ENCODE data around the gene STAB2.
"Not testable (repeated sequence)": the region's sequence is repeated elsewhere in the genome, so short reads cannot be mapped to it uniquely, and the experiment has no call there.

Gene STAB2

DNA sequence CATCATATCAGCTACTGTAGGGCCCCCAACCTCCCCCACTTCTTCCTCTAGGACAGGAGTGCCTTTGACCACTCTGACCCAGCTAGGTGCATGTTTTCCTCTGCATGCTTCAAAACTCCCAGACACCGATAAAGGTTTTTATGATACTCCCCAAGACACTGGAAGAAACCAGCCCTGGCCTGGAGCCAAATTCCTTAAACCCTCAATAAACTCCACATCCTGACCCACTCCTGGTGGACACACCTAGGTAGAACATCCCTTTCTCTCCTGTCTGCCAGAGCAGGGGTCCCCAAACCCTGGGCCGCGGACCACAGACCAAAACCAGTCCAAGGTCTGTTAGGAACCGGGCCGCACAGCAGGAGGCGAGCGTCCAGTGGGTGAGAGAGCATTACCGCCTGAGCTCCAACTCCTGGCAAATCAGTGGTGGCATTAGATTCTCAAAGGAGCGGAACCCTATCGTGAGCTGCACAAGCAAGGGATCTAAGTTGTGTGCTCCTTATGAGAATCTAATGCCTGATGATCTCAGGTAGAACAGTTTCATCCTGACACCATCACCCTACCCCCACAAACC lies 204.4 kb downstream of the STAB2 start:
- DNase-seq: no peak

- DNase-seq: no peak
These were observed 206.0 kb downstream of the STAB2 start for GRCh38 chr12:103793046-103793445.

GRCh38 chr12:103793512-103794045 lies 206.5 kb downstream of the STAB2 start:
- DNase-seq: no peak

DNA sequence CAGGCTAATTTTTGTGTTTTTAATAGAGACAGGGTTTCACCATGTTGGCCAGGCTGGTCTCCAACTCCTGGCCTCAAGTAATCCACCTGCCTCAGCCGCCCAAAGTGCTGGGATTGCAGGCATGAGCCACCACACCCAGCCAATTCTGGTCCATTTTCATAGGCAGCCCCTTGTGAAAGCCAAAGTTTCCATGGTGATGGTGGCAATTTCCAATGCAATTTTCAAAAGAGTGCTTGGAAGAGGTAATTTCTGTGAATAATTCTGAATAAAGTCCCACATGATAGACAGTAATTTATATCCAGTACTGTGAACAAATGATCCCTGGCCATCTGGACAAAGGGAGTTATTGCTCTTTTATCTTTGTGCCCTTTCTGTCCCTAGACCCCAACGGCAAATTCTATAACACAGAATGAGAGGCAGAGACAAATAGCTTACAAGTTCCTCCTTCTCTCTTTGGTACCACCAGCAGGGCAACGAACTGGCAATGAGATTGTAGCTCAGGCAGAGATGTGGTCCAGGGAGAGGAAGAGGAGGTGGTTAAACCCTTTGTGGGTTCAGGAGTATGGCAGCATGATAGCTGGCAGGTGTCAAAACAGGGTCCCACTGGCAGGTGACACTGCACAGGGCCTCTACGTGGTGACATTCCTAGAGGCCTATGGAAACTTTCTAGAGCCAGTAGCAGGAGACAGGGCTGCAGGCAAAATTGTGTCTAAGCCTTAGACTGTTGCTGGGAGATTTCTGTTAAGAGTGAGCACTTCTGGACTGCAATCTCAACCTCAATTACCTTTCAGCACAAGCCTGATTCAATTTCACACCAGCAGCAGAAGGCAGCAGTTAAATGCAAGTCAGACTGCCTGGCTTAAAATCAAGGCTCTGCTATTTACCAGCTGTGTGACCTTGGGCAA lies 207.5 kb downstream of the STAB2 start:
- DNase-seq: no peak

DNA sequence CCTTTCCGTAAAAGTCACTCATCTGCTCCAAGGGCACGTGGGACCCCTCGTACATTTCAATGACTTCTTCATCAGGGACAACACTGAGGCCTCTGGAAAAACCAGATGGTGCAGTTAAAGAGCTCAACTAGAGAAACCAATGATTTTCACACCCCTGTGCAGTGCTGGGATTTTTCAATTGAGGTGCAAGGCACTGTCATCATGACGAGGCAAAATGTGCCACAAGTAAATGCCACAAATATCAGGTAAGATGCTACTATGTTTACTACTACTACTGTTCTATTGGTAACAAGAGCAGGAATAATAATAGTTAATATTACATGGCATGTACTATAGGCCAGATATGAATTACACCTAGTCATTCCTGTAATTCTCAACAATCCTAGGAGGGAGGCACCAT lies 211.5 kb downstream of the STAB2 start:
- no peak for DNase-seq

GRCh38 chr12:103799504-103799856 lies 212.4 kb downstream of the STAB2 start:
- DNase-seq: no peak

DNA sequence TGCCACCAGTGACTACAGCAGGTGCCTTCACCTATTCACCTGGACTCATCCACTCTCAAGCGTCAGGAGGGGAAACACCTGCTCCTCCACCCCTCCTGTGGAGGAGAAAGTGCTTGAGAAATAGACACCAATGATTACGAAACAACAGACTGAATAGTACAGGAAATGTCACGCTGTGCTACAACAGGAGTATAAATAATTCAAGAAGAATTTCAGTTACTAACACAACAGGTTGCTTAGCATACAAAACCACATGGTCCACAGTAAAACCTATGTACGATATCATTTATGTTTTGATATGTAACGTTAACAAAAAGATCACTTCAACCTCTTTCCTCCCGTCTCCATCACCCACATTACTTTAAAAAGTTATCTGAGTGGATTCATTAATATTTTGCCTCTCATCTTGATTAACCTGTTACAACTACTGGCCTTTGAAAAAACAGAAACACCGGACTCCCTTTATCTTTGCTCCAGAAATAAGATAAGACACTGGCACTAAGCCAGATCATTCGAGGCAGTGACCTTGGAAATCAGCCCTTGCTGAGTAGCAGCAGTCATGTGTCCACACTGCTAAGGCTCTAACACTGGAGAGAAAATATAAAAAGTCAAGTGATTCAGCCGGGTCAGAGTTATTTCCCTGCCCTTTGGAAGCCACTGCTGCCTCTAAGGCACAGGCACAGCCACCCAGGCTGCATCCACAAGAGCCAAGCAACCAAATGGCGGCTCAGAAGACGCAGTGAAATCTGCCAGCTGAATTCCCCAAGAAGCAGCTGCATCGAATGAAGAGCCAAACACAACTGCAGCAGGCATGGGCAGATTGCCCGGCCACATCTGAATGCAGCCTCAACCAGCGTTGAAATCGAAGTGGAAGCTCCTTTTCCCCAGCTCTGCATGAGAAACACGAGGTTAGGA lies 213.0 kb downstream of the STAB2 start:
- no peak for DNase-seq

DNA sequence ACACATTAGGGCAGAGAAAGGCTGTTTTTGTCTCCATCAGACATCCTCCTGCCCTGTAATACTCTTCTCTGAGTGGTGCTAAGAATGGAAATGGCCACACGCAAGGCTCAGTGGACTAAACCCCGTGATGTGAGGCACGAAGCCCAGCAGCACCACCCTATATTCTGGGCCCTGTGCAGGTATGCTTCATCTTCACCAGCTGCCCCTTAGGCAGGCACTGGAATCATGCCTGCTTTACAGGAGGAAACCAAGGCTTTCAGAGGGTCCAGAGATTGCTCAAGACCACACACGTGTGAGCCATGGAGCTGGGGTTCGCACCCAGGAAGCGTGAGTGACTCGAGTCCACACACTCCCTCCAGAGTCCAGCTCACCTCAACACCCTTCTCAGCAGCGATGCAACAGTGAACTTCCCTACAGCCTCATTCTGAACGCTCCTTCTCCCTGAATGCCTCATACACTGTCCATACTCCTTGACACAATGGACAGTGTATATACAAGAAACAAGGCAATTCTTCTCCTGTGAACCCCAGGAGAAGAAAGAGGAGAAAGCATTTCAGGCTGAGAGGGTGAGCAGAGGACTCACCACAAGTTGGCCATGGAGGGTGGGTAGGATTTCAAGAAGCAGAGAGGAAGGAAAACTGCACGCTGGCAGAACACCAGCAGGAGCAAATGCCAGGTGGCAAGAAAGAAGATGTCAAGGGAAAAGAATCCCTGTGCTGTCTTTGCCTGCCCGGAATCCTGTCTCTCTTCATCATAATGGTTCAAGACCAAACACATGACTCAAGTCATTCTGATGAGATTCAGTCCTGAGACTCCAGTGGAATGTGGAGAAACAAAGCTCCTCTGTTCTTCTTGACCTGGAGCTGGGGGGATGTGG lies 214.9 kb downstream of the STAB2 start:
- DNase-seq: no peak

DNA sequence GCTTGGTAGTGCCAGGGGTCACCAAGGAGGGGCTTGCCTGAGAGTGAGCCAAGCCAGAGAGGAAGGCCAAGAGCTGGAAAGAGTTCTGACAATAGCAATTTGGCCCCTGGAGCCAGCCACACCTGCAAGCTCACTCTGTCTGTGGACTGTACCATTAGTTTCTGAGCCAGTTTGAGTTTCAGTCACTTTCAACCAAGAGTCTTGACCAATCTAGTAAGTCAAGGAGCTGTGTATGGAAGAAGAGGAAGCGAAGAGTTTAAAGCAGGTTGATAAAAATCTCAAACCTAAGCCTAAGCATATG lies 215.5 kb downstream of the STAB2 start:
- no peak for DNase-seq

DNA sequence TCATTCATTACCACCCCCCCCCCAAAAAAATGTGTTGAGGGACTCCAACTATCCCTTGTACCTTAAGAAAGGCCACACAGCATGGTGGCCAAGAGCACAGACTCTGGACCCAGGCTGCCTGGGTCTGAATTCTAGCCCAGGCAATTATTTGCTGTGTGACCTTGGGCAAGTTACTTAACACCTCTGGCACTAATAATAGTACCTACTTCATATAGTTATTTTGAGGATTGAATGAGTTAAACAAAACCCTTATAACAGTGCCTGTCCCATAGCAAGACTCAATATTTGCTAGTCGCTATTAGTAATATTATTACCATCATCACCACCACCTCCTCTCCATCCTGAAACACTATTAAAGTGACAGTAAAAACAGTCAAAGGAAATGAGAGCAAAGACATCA lies 216.8 kb downstream of the STAB2 start:
- DNase-seq: no peak

DNA sequence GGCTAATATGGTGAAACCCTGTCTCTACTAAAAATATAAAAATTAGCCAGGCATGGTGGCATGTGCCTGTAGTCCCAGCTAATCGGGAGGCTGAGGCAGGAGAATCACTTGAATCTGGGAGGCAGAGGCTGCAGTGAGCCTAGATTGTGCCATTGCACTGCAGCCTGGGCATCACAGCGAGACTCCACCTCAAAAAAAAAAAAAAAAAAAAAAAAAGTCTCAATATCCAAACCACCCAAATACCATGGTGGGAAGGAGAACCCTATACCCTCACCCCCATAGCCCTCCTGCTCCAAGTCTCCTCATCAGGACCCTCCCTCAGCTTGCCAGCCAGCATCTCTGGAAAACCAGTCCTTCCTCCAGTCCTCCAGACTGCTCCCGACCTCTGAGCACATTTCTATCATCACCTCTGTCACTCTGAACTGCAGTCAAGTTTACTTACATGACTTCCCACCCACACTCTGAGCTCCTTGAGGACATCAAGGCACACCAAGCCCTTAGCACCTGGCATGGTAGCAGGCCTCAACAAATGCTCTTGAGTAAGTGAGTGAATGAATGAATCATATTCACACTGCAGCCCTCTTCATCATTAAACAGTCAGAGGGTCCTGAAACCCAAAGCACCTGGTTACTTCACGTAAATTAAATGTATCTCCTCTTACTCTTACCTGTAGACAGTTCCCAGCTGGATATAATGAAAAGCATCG lies 218.7 kb downstream of the STAB2 start:
- no peak for DNase-seq

GRCh38 chr12:103806803-103807202 lies 219.7 kb downstream of the STAB2 start:
- no peak for DNase-seq

GRCh38 chr12:103807561-103808238 lies 220.6 kb downstream of the STAB2 start:
- DNase-seq: no peak

GRCh38 chr12:103808239-103808880 lies 221.3 kb downstream of the STAB2 start:
- DNase-seq: no peak

DNA sequence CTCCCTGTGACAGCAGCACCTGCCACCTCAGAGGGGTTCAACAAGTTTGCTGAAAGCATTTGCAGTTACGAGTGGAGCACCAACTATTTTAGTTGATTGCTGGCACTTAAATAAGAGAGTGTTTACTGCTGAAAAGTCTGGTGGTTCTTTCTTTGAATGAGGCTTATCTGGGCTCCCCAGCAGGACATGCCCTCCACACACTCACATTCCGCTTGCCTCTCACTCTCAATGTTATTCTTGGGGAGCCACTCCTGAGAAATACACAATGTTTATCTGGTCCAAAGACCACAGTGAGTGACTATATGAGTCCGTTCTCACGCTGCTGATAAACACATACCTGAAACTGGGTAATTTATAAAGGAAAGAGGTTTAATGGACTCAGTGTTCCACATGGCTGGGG lies 222.1 kb downstream of the STAB2 start:
- no peak for DNase-seq

DNA sequence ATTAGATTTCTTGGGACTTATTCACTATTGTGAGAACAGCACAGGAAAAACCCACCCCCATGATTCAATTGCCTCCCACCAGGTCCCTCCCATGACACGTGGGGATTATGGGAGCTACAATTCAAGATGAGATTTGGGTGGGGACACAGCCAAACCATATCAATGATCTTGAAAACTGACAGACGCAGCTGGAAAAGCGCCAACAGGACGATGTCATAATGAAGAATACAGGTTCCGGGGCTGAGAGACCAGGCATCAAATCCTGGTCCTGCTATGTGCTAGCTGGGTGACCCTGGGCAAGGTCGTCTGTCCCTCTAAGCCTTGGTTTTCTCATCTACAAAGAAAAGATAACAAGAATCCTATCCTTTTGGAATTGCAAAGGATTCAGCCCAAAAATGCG lies 222.6 kb downstream of the STAB2 start:
- not testable (repeated sequence) for DNase-seq

DNA sequence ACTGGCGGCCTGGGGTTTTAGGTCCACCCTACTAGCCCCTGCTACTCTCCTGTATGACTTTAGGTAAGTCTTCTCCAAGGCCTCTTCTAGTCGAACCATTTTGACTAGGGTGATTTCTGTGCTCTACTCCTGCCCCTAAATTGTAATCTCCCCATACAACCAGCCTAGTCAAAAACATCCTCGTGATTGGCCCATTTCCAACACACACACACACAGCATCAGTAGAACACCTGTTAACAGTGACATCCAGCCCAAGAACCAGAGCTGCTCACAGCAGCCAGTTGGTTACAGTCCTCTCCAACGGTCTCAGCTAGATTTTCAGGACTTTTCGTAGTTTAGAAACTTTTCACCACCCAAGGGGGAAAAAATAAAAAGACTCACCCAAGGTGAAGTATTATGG lies 223.0 kb downstream of the STAB2 start:
- DNase-seq: no peak

GRCh38 chr12:103811791-103812190 lies 224.7 kb downstream of the STAB2 start:
- no peak for DNase-seq

GRCh38 chr12:103812789-103813188 lies 225.7 kb downstream of the STAB2 start:
- DNase-seq: no peak

DNA sequence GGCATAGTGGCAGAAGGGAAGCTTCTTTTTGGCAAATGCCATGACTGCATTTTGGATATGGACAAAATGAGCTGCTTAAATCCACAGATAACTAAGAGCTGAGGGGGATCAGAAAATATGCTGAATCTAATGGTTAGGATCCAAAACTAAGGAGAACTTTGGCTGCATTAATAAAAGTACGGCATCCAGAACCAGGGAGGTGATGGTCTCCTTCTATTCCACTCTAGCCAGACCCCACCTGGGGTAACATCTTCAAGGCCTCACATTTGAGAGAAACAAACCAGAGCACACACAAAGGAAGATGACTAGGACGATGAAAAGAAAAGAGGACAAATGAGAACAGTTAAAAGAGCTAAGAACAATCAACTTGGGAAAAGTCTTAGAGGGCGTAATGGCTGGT lies 226.4 kb downstream of the STAB2 start:
- no peak for DNase-seq

DNA sequence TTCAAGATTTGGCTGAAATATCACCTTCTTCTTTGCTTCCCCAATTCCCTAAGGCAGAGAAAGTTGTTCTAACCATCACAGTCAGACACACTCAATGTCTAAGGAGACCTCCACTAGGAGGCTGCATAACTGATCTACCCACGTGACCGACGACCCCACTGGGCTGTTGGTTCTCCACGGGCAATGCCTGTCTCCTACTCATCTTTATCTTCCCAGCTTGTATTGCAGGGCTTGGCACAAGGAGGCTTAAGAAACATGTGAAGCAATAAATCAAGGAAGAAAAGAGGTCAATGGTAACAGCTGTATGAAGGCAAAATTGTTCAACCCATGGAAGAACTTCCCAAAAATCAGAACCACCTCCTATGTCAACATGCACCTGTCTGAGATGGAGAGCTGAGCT lies 226.9 kb downstream of the STAB2 start:
- DNase-seq: no peak
